ENCODE data around the gene METTL23. TPM values are rescaled to one million over a fixed set of nuclear protein-coding genes. Genes with fewer than 3 reads are reported as not detected.

Gene METTL23
- total RNA-seq, 1 donor from 2014 or later: 36.3 TPM

DNA sequence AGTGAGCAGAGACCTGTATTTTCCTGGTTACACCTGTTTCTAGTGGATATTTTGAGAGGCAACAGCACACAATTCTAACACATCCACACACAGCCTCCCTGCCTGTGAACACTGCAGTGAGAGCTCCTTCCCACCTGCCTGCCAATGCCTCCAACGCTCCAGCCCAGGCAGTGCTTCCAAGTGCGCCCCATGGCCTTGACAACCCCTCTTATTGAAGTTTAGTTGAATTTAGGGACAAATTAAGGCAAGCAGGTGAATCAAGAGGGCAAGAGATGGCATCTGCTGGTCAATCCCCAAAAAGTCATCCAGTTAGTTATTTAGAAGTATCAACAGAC lies 11.2 kb upstream of the METTL23 start:
- Mint-ChIP-seq H3K4me1 (ENCODE audit: unreplicated experiment) (peaks cover 29% of the 10 kb centered on the region), H3K9me3 (ENCODE audit: unreplicated experiment) (no peaks in the 10 kb centered on the region), H3K27me3 (ENCODE audit: unreplicated experiment) (no peaks in the 10 kb centered on the region), H3K27ac (ENCODE audit: unreplicated experiment) (no peak overlapping the region), H3K36me3 (ENCODE audit: unreplicated experiment) (peaks cover 34% of the 10 kb centered on the region), H3K4me3 (ENCODE audit: unreplicated experiment) (no peak overlapping the region)
- TF ChIP-seq, protein P1, sequence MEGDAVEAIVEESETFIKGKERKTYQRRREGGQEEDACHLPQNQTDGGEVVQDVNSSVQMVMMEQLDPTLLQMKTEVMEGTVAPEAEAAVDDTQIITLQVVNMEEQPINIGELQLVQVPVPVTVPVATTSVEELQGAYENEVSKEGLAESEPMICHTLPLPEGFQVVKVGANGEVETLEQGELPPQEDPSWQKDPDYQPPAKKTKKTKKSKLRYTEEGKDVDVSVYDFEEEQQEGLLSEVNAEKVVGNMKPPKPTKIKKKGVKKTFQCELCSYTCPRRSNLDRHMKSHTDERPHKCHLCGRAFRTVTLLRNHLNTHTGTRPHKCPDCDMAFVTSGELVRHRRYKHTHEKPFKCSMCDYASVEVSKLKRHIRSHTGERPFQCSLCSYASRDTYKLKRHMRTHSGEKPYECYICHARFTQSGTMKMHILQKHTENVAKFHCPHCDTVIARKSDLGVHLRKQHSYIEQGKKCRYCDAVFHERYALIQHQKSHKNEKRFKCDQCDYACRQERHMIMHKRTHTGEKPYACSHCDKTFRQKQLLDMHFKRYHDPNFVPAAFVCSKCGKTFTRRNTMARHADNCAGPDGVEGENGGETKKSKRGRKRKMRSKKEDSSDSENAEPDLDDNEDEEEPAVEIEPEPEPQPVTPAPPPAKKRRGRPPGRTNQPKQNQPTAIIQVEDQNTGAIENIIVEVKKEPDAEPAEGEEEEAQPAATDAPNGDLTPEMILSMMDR (IDR thresholded peaks at IDR 0.05): no peak
- no peak for DNase-seq (ENCODE audit: extremely low spot score, unreplicated experiment)

GRCh38 chr17:76716146-76716838 lies 10.3 kb upstream of the METTL23 start:
- Mint-ChIP-seq H3K27me3 (ENCODE audit: unreplicated experiment) (no peaks in the 10 kb centered on the region), H3K27ac (ENCODE audit: unreplicated experiment) (peak overlapping the region; percentile 59), H3K36me3 (ENCODE audit: unreplicated experiment) (peaks cover 40% of the 10 kb centered on the region), H3K4me3 (ENCODE audit: unreplicated experiment) (no peak overlapping the region), H3K9me3 (ENCODE audit: unreplicated experiment) (no peaks in the 10 kb centered on the region), H3K4me1 (ENCODE audit: unreplicated experiment) (peaks cover 26% of the 10 kb centered on the region)
- TF ChIP-seq, protein P1 (IDR thresholded peaks at IDR 0.05): no peak
- DNase-seq (ENCODE audit: extremely low spot score, unreplicated experiment): no peak

GRCh38 chr17:76716839-76717215 lies 9.8 kb upstream of the METTL23 start:
- TF ChIP-seq, protein P1 (IDR thresholded peaks at IDR 0.05): no peak
- H3K27ac Mint-ChIP-seq (ENCODE audit: unreplicated experiment): peak overlapping the region; percentile 50
- no peak for DNase-seq (ENCODE audit: extremely low spot score, unreplicated experiment)
- peaks cover 45% of the 10 kb centered on the region for H3K36me3 Mint-ChIP-seq (ENCODE audit: unreplicated experiment)
- no peak overlapping the region for H3K4me3 Mint-ChIP-seq (ENCODE audit: unreplicated experiment)
- peaks cover 20% of the 10 kb centered on the region for H3K4me1 Mint-ChIP-seq (ENCODE audit: unreplicated experiment)
- H3K27me3 Mint-ChIP-seq (ENCODE audit: unreplicated experiment): no peaks in the 10 kb centered on the region
- no peaks in the 10 kb centered on the region for H3K9me3 Mint-ChIP-seq (ENCODE audit: unreplicated experiment)

DNA sequence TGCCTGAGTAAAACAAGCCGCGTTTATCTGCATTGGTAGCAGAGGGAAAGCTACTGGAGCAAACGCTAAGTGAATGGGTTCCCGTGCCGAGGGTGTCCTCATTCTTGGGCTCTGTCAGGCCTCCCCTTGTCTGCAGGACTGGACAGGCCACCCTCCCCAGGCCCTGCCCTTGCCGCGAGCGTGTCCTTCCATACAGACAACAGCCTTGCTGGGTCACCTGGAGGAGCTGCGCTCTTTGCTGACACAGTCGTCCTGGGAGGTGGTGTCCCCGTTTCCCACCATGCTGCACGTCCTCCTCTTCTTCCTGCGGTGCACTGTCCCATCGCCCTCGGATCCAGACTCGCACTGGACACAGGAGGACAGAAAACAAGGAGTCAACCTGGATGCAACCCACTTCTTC lies 8.1 kb upstream of the METTL23 start:
- Mint-ChIP-seq H3K27ac (ENCODE audit: unreplicated experiment) (no peak overlapping the region), H3K4me1 (ENCODE audit: unreplicated experiment) (peaks cover 18% of the 10 kb centered on the region), H3K36me3 (ENCODE audit: unreplicated experiment) (peaks cover 49% of the 10 kb centered on the region), H3K4me3 (ENCODE audit: unreplicated experiment) (no peak overlapping the region), H3K27me3 (ENCODE audit: unreplicated experiment) (no peaks in the 10 kb centered on the region), H3K9me3 (ENCODE audit: unreplicated experiment) (no peaks in the 10 kb centered on the region)
- DNase-seq (ENCODE audit: extremely low spot score, unreplicated experiment): no peak
- TF ChIP-seq, protein P1 (IDR thresholded peaks at IDR 0.05): no peak

DNA sequence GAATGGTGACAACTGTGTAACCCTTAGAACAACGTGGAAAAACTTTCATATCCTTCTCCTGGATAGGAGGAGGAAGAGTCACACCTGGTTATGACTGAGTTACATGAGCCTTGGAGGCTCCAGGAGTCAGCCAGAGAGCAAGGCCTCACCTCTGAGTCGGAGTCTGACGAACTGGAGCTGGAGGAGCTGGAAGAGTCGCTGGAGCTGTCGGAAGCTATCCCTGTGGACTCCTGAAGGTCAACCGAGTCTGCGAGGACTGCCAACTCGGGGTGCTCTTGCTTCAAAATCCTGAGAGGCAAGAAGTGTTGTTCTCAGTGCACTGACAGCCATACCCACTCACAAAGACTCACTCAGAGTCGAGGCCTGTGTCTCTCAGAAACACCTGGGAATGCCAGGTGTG lies 6.4 kb upstream of the METTL23 start:
- H3K4me3 Mint-ChIP-seq (ENCODE audit: unreplicated experiment): no peak overlapping the region
- TF ChIP-seq, protein P1 (IDR thresholded peaks at IDR 0.05): no peak
- H3K27me3 Mint-ChIP-seq (ENCODE audit: unreplicated experiment): no peaks in the 10 kb centered on the region
- no peak for DNase-seq (ENCODE audit: extremely low spot score, unreplicated experiment)
- peaks cover 45% of the 10 kb centered on the region for H3K36me3 Mint-ChIP-seq (ENCODE audit: unreplicated experiment)
- peaks cover 18% of the 10 kb centered on the region for H3K4me1 Mint-ChIP-seq (ENCODE audit: unreplicated experiment)
- H3K27ac Mint-ChIP-seq (ENCODE audit: unreplicated experiment): no peak overlapping the region
- H3K9me3 Mint-ChIP-seq (ENCODE audit: unreplicated experiment): no peaks in the 10 kb centered on the region

All from osteocyte (in vitro differentiated cells).